Frontal cortex (tissue), 4 donors: ENCODE data around the gene WDR74. TPM values are rescaled to one million over a fixed set of nuclear protein-coding genes. Genes with fewer than 3 reads are reported as not detected.
A peak's percentile ranks its signal among the peaks of the same experiment; 100 is the strongest.

ENCODE experiments used
- DNase-seq, 2 donors: peaks; one replicate each; pipeline ENCODE4 v3.0.0; 2012; ENCODE audit warnings: low spot score in 2 of 2
- FAIRE-seq: peaks from 2 replicates; lab custom pipeline; 2012; peaks lifted over from hg19 to GRCh38; lab: Jason Lieb, UNC
- total RNA-seq: library from RNA; depleted of rRNA; stranded (reverse); fragments of >200 nt; gene quantifications from one replicate; pipeline ENCODE4 v1.2.3, GENCODE V29; 2014
- donor health status: control.
- donor health status: control.
- donor health status: control.

The WDR74 gene
- total RNA-seq, result 48.5 TPM

- DNase-seq, result peak; percentile 85 to 87
- no peak for FAIRE-seq
Observed at GRCh38 chr11:62839050-62839945, at the start of gene WDR74. TSS of gene WDR74 (minus strand) at chr11:62839590. CDS start at chr11:62839570, 20 bp downstream.

DNA sequence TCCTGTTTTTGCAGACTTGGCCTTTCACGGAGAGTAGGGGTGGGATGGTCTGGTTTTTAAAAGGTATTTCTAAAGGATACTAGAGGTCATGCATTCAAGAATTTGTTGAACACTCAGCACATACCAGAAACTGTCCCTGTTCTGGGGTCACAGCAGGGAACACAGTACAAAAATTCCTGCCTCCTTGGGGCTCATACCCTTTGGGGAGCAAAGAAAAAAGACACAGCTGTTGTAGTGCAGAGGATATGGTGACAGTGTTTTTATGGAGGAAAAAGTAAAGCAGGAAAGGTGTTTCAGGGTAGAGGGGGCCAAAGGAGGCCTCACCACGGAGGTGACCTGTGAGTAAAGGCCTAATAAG, 49.7 kb upstream of the WDR74 start:
- DNase-seq, result no peak
- no peak for FAIRE-seq

- no peak for FAIRE-seq
- no peak for DNase-seq
Observed at GRCh38 chr11:62888406-62888805, 49.0 kb upstream of the WDR74 start.

GRCh38 chr11:62885137-62885750, 45.9 kb upstream of the WDR74 start:
- FAIRE-seq (no peak), DNase-seq (no peak)

DNA sequence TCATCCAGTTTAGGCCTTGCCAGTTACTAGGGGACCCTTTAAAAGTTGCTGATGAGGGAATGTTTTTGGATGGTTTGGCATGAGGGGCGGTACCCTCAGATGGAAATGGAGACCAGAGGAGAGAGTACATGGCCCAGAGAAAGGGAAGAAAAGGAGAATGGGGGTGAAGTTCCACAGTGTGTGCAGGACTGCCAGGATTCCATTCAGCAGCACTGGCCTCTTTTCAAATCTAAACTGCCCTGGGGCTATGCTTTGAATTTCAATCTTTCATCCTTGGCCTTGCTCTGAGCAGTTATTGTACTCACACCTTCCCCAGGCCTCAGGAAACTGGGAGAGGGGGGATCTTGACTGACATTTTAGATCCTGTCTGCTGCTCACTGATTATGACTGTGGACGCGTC, 44.3 kb upstream of the WDR74 start:
- peak in 1 of 2 donors; percentile 40 for DNase-seq
- no peak for FAIRE-seq

- no peak for FAIRE-seq
Observed at GRCh38 chr11:62882788-62883501, 43.6 kb upstream of the WDR74 start.

GRCh38 chr11:62882431-62882749, 43.0 kb upstream of the WDR74 start:
- FAIRE-seq, result no peak
- DNase-seq, result no peak

More at GRCh38 chr11:62882788-62883501, 43.6 kb upstream of the WDR74 start:
- no peak for DNase-seq

DNA sequence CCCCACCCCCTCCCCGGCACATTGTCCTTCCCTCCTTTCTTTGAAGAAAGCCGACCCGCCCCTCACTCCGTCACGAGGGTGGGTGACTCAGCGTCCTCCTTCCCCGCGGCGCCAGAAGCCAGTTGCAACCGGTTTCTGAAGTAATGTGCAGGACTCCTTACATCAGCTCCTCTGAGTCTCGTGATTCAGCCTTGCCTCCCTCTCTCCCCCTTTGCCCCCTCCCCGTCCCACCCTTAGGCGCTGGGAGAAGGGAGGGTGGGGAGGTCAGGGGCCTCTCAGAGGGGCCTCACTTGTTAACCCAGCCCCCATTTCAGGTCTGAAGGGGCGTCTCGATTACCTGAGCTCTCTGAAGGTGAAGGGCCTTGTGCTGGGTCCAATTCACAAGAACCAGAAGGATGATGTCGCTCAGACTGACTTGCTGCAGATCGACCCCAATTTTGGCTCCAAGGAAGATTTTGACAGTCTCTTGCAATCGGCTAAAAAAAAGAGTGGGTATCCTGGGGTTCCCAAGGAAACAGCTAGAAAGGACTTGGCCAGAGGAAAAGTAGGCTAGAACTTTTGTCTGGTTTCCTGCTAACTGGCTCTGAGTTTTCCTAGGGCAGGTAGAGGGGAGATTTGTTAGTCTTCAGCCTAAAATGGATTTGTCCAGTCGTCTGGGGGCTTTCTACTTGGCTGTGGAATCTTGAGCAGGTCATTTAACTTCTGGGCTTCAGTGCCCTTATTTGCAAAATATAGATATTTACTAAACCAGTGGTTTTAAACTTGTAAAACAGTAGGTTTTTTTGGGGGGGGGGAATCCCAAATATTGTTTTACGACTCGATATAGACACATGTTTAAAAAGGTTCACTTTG, 42.4 kb upstream of the WDR74 start:
- no peak for FAIRE-seq
- DNase-seq, result peak in 1 of 2 donors; percentile 87

- no peak for FAIRE-seq
Observed at GRCh38 chr11:62880803-62881578, 41.6 kb upstream of the WDR74 start, which contains the start of gene SLC3A2. TSS of gene SLC3A2 (plus strand) at chr11:62880896. CDS start at chr11:62881024, 128 bp downstream.

GRCh38 chr11:62880231-62880802, 40.9 kb upstream of the WDR74 start:
- DNase-seq (peak; percentile 37 to 56), FAIRE-seq (no peak)

More at GRCh38 chr11:62880803-62881578, 41.6 kb upstream of the WDR74 start, which contains the start of gene SLC3A2:
- peak; percentile 75 to 80 for DNase-seq

DNA sequence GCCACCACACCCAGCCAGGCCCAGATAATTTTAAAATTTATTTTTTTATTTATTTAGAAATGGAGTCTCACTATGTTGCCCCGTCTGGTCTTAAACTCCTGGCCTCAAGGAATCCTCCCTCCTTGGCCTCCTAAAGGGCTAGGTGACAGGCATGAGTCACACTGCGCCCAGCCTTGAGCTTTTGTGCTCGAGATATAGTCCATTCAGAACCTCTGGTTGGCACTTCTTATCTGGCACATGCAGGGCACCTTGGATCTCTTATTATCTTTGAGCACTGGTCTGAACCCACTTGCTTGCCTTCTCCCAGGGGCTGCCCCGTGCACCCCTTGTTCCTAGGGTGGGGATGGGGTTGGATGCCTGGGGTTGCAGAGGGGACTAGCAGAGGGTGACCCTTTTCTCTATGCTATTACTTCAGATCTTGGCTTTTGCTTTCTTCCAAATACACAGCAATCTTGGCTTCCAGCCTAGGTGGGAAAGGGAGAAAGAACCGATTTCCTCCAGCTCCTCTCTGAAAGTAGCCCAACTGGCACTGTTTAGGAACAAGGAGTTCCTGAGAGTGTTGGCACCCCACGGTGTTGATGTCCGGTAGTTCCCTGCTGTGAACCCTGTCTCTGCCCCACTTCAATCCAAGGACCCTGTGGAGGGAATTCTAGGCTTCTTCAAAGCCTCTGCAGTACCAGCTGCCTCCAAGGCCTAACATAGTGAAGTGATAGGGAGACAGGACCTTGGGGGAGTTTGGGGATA, 40.0 kb upstream of the WDR74 start:
- no peak for FAIRE-seq
- no peak for DNase-seq

DNA sequence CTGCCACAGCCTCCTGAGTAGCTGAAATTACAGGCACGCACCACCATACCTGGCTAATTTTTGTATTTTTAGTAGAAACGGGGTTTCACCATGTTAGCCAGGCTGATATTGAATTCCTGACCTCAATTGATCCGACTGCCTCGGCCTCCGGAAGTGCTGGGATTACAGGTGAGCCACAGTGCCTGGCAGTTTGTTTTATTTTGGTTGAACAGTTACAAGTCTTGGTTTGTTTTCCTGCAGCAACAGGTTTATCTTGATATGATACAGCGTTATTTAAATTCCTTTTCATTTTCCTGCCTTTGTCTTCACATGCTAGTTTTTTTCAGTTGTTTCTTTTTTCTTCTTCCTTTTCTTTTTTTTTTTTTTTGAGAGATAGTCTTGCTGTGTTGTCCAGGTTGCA, 37.3 kb upstream of the WDR74 start:
- no peak for FAIRE-seq

GRCh38 chr11:62875698-62876478, 36.5 kb upstream of the WDR74 start:
- no peak for DNase-seq
- no peak for FAIRE-seq

More for the DNA sequence above, 37.3 kb upstream of the WDR74 start:
- DNase-seq, result no peak

- DNase-seq, result no peak
- FAIRE-seq, result no peak
Observed at GRCh38 chr11:62874851-62875250, 35.5 kb upstream of the WDR74 start.

GRCh38 chr11:62865635-62866034, 26.2 kb upstream of the WDR74 start:
- DNase-seq, result no peak
- FAIRE-seq, result no peak

GRCh38 chr11:62863687-62864335, 24.4 kb upstream of the WDR74 start:
- DNase-seq (no peak), FAIRE-seq (no peak)
